NCI-H2107 (cell line): ENCODE results near the gene GPR158.

Experiments used
- DNase-seq: peaks from one replicate; lab custom pipeline; 2025; lab: John Stamatoyannopoulos, UW

Gene GPR158

GRCh38 chr10:25575343-25575742 lies 400.5 kb downstream of the GPR158 start:
- DNase-seq = no peak

GRCh38 chr10:25578061-25578460 lies 403.3 kb downstream of the GPR158 start:
- no peak for DNase-seq

GRCh38 chr10:25582961-25583360 lies 408.2 kb downstream of the GPR158 start:
- no peak for DNase-seq

GRCh38 chr10:25600651-25601050 lies 425.9 kb downstream of the GPR158 start:
- no peak for DNase-seq

GRCh38 chr10:25604591-25604990 lies 429.8 kb downstream of the GPR158 start:
- DNase-seq = no peak

- no peak for DNase-seq
Measured at GRCh38 chr10:25614652-25615051, 439.9 kb downstream of the GPR158 start.

GRCh38 chr10:25615926-25616325 lies 441.1 kb downstream of the GPR158 start:
- no peak for DNase-seq

- DNase-seq = no peak
Measured at GRCh38 chr10:25616903-25617592, 442.2 kb downstream of the GPR158 start.

- no peak for DNase-seq
Measured at GRCh38 chr10:25627606-25628005, 452.8 kb downstream of the GPR158 start.

- DNase-seq = no peak
Measured at GRCh38 chr10:25629333-25629732, 454.5 kb downstream of the GPR158 start.

- DNase-seq = no peak
Measured at GRCh38 chr10:25631471-25631870, 456.7 kb downstream of the GPR158 start.

- no peak for DNase-seq
Measured at GRCh38 chr10:25632802-25633201, 458.0 kb downstream of the GPR158 start.

- DNase-seq = no peak
Measured at GRCh38 chr10:25633542-25633941, 458.7 kb downstream of the GPR158 start.

GRCh38 chr10:25639646-25640045 lies 464.8 kb downstream of the GPR158 start:
- no peak for DNase-seq

GRCh38 chr10:25641595-25641994 lies 466.8 kb downstream of the GPR158 start:
- DNase-seq = no peak

GRCh38 chr10:25642721-25643120 lies 467.9 kb downstream of the GPR158 start:
- no peak for DNase-seq

GRCh38 chr10:25646371-25646770 lies 471.6 kb downstream of the GPR158 start:
- no peak for DNase-seq

GRCh38 chr10:25651534-25651933 lies 476.7 kb downstream of the GPR158 start:
- DNase-seq = no peak
